ENCODE results near the gene C2CD4B.

DNA sequence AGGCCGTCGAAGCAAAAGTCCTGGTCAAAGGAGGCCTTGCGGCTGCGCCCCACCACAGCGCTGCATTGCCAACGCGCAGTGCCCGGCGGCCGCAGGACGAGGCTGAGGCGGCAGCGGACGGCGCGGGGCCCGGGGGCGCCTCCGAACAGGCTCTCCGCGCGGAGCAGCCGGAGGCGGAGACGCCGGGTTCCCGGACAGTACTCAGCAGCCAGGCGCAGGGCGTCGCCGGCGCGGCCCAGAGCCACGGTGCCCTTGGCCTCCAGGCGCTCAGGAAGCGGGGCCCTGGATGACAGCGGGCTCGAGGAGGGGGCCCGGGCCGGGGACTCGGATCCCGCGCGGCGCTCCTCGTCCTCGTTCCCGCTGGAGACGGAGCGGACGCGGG, 1.1 kb downstream of the C2CD4B start:
- TF ChIP-seq ARNT (IDR thresholded peaks at IDR 0.05) (no peak), TARDBP (IDR thresholded peaks at IDR 0.05) (no peak), ZNF384 (IDR thresholded peaks at IDR 0.05) (no peak), BHLHE40 (IDR thresholded peaks at IDR 0.05; ENCODE audit: borderline replicate concordance) (no peak), FOXM1 (IDR thresholded peaks at IDR 0.05; ENCODE audit: borderline replicate concordance) (no peak), SP1 (IDR thresholded peaks at IDR 0.05) (no peak)

Measured in HEK293T (cell line).